Body of pancreas (tissue), 4 donors: Measurements from ENCODE around the gene MYO5B. TPM values are rescaled to one million over a fixed set of nuclear protein-coding genes. Genes with fewer than 3 reads are reported as not detected.

Experiments
- ATAC-seq: fragments of 150-250 bp; one replicate; pipeline ENCODE4 v1.9.1; 2016
- DNase-seq, 4 donors: peaks; one replicate each; pipeline ENCODE4 v3.0.0-alpha.2; 2019
- H3K27ac ChIP-seq, 4 donors: fragments of 200-600 bp; sonication (generic); 1 replicate in 3 of 4; 2 replicates in 1 of 4; pipeline versions ENCODE4 v1.5.1 to v1.6.1; 2016 to 2019; ENCODE audit warnings: mild to moderate bottlenecking in 1 of 4, mixed read lengths in 1 of 4, moderate library complexity in 1 of 4
- H3K27me3 ChIP-seq, 2 donors: fragments of 200-600 bp; sonication (generic); one replicate each; pipeline ENCODE4 v1.6.0; 2016; ENCODE audit warnings: mild to moderate bottlenecking in 1 of 2
- H3K36me3 ChIP-seq, 2 donors: fragments of 200-600 bp; sonication (generic); replicated peaks in 1 of 2; 2 replicates each; pipeline ENCODE4 v1.5.1; 2016; ENCODE audit warnings: low read depth in 2 of 2; ENCODE audit not compliant: insufficient read depth in 1 of 2
- H3K4me1 ChIP-seq: fragments of 200-600 bp; sonication (generic); one replicate; pipeline ENCODE4 v1.6.0; 2016
- H3K4me3 ChIP-seq, 2 donors: fragments of 200-600 bp; sonication (generic); 1 replicate in 1 of 2; 2 replicates in 1 of 2; pipeline ENCODE4 v1.5.1; 2016 to 2019
- H3K9me3 ChIP-seq, 3 donors: fragments of 200-600 bp; sonication (generic); 1 replicate in 2 of 3; 2 replicates in 1 of 3; pipeline ENCODE4 v1.5.1; 2016
- POLR2A ChIP-seq, 3 donors: fragments of 450-650 bp; IDR thresholded peaks; one replicate each; pipeline ENCODE4 v1.6.1; 2016; ENCODE audit warnings: antibody characterized with exemption in 3 of 3, mild to moderate bottlenecking in 2 of 3
- WGBS, 2 donors: methylation state at CpG; one replicate each; pipeline ENCODE4 v1.1.5; 2017; 5-methylcytosine and 5-hydroxymethylcytosine counted together
- intact Hi-C: fragments of 100-400 bp; cut with DNase I; formaldehyde crosslinking; loops from one replicate; pipeline ENCODE4 v1.15.1; 2023
- total RNA-seq, 2 donors: library from RNA; depleted of rRNA; stranded (reverse); fragments of >200 nt; gene quantifications; one replicate each; pipeline ENCODE4 v1.1.0, GENCODE V29; 2016
- TF ChIP-seq, protein P1 (sequence below), 7 experiments: fragments of 450-650 bp in 4 of 7; fragments of 200-600 bp in 3 of 7; sonication (generic) in 3 of 7; IDR thresholded peaks; one replicate each; pipeline ENCODE4 v1.5.1; 2016 to 2019; ENCODE audit warnings: antibody characterized with exemption in 7 of 7

Gene MYO5B
- total RNA-seq, 2 donors from 2014 or later = 17.1 to 18.2 TPM

- DNase-seq (no peak), ATAC-seq (no peak)
- H3K27ac ChIP-seq = no peak overlapping the region
- H3K27me3 ChIP-seq = no peaks in the 10 kb centered on the region
- H3K36me3 ChIP-seq = peaks cover 0 to 3% of the 10 kb centered on the region in 2 donors
- no peak overlapping the region for H3K4me3 ChIP-seq
- 64 to 70% methylated on average over 3 of the region's 3 CpGs for WGBS, 2 donors
- no peak for TF ChIP-seq POLR2A (IDR thresholded peaks at IDR 0.05)
- TF ChIP-seq, protein P1, sequence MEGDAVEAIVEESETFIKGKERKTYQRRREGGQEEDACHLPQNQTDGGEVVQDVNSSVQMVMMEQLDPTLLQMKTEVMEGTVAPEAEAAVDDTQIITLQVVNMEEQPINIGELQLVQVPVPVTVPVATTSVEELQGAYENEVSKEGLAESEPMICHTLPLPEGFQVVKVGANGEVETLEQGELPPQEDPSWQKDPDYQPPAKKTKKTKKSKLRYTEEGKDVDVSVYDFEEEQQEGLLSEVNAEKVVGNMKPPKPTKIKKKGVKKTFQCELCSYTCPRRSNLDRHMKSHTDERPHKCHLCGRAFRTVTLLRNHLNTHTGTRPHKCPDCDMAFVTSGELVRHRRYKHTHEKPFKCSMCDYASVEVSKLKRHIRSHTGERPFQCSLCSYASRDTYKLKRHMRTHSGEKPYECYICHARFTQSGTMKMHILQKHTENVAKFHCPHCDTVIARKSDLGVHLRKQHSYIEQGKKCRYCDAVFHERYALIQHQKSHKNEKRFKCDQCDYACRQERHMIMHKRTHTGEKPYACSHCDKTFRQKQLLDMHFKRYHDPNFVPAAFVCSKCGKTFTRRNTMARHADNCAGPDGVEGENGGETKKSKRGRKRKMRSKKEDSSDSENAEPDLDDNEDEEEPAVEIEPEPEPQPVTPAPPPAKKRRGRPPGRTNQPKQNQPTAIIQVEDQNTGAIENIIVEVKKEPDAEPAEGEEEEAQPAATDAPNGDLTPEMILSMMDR (IDR thresholded peaks at IDR 0.05) = no peak
- intact Hi-C loops = no loop called here
- H3K9me3 ChIP-seq = no peaks in the 10 kb centered on the region
- H3K4me1 ChIP-seq = no peaks in the 10 kb centered on the region
Measured at GRCh38 chr18:49880661-49881060, 314.3 kb downstream of the MYO5B start.

DNA sequence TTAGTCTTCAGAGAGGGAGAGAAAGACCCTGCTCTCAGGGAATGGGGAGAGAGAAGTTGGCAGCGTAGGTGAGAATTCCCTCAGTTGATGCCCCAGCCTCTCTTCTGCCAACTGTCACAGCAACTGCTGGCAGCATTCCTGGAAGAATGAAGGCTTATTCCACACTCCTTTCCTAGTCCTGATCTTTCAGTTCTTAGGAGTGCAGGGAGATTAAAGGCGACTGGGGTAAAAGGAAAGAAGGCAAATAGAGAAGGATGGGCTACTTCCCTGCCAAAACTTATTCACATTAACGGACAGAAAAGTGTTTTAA is 315.7 kb downstream of the MYO5B start:
- Histone ChIP-seq H3K27ac (no peak overlapping the region), H3K9me3 (no peaks in the 10 kb centered on the region), H3K36me3 (peaks cover 0 to 3% of the 10 kb centered on the region in 2 donors), H3K4me1 (no peaks in the 10 kb centered on the region), H3K4me3 (no peak overlapping the region), H3K27me3 (no peaks in the 10 kb centered on the region)
- no peak for TF ChIP-seq POLR2A (IDR thresholded peaks at IDR 0.05)
- intact Hi-C loops = no loop called here
- no peak for ATAC-seq
- WGBS, 2 donors = 60 to 67% methylated on average over 3 of the region's 3 CpGs
- no peak for DNase-seq

DNA sequence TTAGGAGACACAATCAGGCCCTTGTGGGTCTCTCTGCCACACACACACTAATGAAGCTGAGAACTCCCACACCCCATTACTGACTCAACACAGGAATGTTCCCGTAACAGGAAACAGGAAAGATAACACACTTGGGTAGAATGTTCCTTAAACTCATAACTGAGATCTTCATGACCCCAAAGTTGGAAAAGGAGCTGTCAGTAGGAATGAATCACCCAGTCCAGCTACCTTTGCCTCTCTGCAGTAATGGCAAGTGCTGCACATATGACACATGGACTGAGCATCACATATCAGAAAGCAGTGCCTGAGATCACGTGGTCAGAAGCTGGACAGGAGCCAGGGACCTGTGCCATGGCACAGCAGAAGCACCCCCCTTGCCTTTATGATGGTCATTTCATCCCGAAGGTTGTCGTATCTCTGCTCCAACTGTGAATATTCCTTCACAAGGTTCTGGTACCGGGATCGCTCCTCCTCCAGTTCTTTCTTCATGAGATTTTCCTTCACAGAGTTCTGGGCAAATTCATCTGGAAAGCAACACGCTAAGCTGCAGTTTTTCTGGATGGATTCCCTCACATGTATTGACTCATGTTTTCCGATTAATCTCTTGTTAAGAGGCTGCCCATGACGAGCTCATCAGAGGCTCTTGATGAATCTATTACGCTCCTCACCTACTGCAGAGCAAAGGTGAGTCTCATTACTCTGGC is 316.2 kb downstream of the MYO5B start:
- no peaks in the 10 kb centered on the region for H3K4me1 ChIP-seq
- intact Hi-C loops = no loop called here
- ATAC-seq = no peak

GRCh38 chr18:49878015-49878414 is 316.9 kb downstream of the MYO5B start:
- Histone ChIP-seq H3K36me3 (peaks cover 0 to 3% of the 10 kb centered on the region in 2 donors), H3K4me1 (no peaks in the 10 kb centered on the region), H3K27me3 (no peaks in the 10 kb centered on the region), H3K9me3 (no peaks in the 10 kb centered on the region), H3K27ac (no peak overlapping the region), H3K4me3 (no peak overlapping the region)
- ATAC-seq (no peak), DNase-seq (no peak)
- intact Hi-C loops = no loop called here
- 92 to 97% methylated on average over 2 of the region's 2 CpGs for WGBS, 2 donors
- TF ChIP-seq POLR2A (IDR thresholded peaks at IDR 0.05) = no peak
- TF ChIP-seq, protein P1 (IDR thresholded peaks at IDR 0.05) = no peak

More for the DNA sequence above, 316.2 kb downstream of the MYO5B start:
- Histone ChIP-seq H3K4me3 (no peak overlapping the region), H3K36me3 (peaks cover 0 to 3% of the 10 kb centered on the region in 2 donors), H3K27me3 (no peaks in the 10 kb centered on the region), H3K27ac (no peak overlapping the region), H3K9me3 (no peaks in the 10 kb centered on the region)
- 78 to 88% methylated on average over 10 of the region's 10 CpGs for WGBS, 2 donors
- no peak for DNase-seq
- no peak for TF ChIP-seq POLR2A (IDR thresholded peaks at IDR 0.05)
- TF ChIP-seq, protein P1 (IDR thresholded peaks at IDR 0.05) = no peak

DNA sequence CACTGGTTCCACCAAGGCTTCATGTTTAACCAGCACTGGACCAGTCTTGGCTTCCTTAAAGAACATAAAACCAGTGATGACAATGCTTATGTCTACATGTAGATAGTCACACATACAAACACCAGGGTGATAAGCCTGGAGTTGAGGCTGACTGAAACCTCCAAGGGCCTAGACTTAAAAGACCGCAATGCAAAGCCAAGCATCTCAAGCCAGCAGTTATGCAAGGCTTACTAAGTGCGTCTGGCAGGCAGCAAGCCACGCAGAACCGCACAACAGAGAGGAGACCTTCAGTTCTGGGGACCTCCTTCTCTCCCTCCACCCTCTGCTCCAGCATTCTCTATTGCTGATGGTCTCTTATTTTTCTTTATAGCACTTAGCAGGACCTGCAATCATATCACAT is 318.4 kb downstream of the MYO5B start:
- Histone ChIP-seq H3K4me3 (no peak overlapping the region), H3K27me3 (no peaks in the 10 kb centered on the region), H3K36me3 (peaks cover 0 to 3% of the 10 kb centered on the region in 2 donors), H3K4me1 (no peaks in the 10 kb centered on the region), H3K27ac (no peak overlapping the region), H3K9me3 (no peaks in the 10 kb centered on the region)
- intact Hi-C loops = no loop called here
- ATAC-seq (no peak), DNase-seq (no peak)
- TF ChIP-seq, protein P1 (IDR thresholded peaks at IDR 0.05) = no peak
- TF ChIP-seq POLR2A (IDR thresholded peaks at IDR 0.05) = no peak
- WGBS, 2 donors = 70 to 87% methylated on average over 4 of the region's 4 CpGs
